Lower leg skin (tissue), 4 donors: ENCODE data around the gene PTPN13. TPM values are rescaled to one million over a fixed set of nuclear protein-coding genes. Genes with fewer than 3 reads are reported as not detected.

ENCODE experiments used
- DNase-seq, 2 donors: peaks; one replicate each; pipeline ENCODE4 v3.0.0-alpha.2; 2019; ENCODE audit warnings: low spot score in 2 of 2
- H3K4me3 ChIP-seq: fragments of 200-600 bp; sonication (generic); 2 replicates; pipeline ENCODE4 v1.5.1; 2017; ENCODE audit warnings: mild to moderate bottlenecking, low read depth; ENCODE audit not compliant: poor library complexity, severe bottlenecking
- CTCF ChIP-seq, 3 donors: fragments of 450-650 bp; IDR thresholded peaks; one replicate each; pipeline ENCODE4 v1.5.1; 2016; ENCODE audit warnings: antibody characterized with exemption in 3 of 3, mild to moderate bottlenecking in 3 of 3, moderate library complexity in 2 of 3
- POLR2A ChIP-seq, 2 donors: fragments of 450-650 bp; IDR thresholded peaks; one replicate each; pipeline ENCODE4 v1.6.1; 2016 to 2017; ENCODE audit warnings: antibody characterized with exemption in 2 of 2, mild to moderate bottlenecking in 1 of 2, moderate library complexity in 1 of 2
- WGBS, 2 donors: methylation state at CpG; one replicate each; pipeline ENCODE4 v1.1.5; 2018; 5-methylcytosine and 5-hydroxymethylcytosine counted together
- intact Hi-C: fragments of 100-400 bp; cut with DNase I; formaldehyde crosslinking; loops from one replicate; pipeline ENCODE4 v1.15.0; 2023; ENCODE audit warnings: low total_unique reads
- total RNA-seq, 4 donors: library from RNA; depleted of rRNA; stranded (reverse); fragments of >200 nt; gene quantifications; one replicate each; pipeline ENCODE4 v1.1.0, GENCODE V29; 2016

Gene PTPN13
- total RNA-seq, 4 donors from 2014 or later, result 98.7 to 135 (median 113) TPM

- 83 to 86% methylated on average over 2 of the region's 2 CpGs for WGBS, 2 donors
- no peak for DNase-seq
- intact Hi-C loops, result no loop called here
- H3K4me3 ChIP-seq, result no peak overlapping the region
- TF ChIP-seq CTCF (IDR thresholded peaks at IDR 0.05) (no peak), POLR2A (IDR thresholded peaks at IDR 0.05) (no peak)
Measured at GRCh38 chr4:86818211-86818610, 224.1 kb downstream of the PTPN13 start.

- intact Hi-C loops, result no loop called here
- WGBS, 2 donors, result 89% methylated on average over 3 of the region's 3 CpGs
- DNase-seq, result no peak
- H3K4me3 ChIP-seq, result no peak overlapping the region
- no peak for TF ChIP-seq CTCF (IDR thresholded peaks at IDR 0.05)
- TF ChIP-seq POLR2A (IDR thresholded peaks at IDR 0.05), result no peak
Measured at GRCh38 chr4:86818841-86819240, 224.7 kb downstream of the PTPN13 start.

- DNase-seq, result no peak
- TF ChIP-seq CTCF (IDR thresholded peaks at IDR 0.05), result no peak
- TF ChIP-seq POLR2A (IDR thresholded peaks at IDR 0.05), result no peak
- intact Hi-C loops, result no loop called here
- WGBS, 2 donors, result 92 to 93% methylated on average over 7 of the region's 7 CpGs
- no peak overlapping the region for H3K4me3 ChIP-seq
Measured at GRCh38 chr4:86819561-86819960, 225.4 kb downstream of the PTPN13 start.

GRCh38 chr4:86821151-86821550 lies 227.0 kb downstream of the PTPN13 start:
- no peak overlapping the region for H3K4me3 ChIP-seq
- 26 to 46% methylated on average over 1 of the region's 1 CpG for WGBS, 2 donors
- no peak for DNase-seq
- TF ChIP-seq POLR2A (IDR thresholded peaks at IDR 0.05), result no peak
- TF ChIP-seq CTCF (IDR thresholded peaks at IDR 0.05), result no peak
- intact Hi-C loops, result no loop called here

DNA sequence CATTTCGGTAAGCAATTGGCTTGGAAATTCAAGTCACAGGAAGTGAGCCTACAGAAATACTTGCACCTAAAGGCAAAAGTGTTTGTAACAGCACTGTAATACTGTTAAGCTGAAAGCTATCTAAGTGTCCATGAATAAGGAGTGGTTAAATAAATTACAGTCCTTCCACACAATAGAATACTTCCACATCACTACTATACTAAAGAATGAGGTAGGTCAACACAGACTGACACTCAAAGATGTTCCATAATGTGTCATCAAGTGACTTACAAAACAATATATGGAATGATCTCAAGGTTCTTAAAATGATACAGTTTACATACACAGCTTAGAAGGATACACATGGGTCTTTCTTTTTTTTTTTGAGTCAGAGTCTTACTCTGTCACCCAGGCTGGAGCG lies 228.0 kb downstream of the PTPN13 start:
- no peak overlapping the region for H3K4me3 ChIP-seq
- DNase-seq, result no peak
- TF ChIP-seq CTCF (IDR thresholded peaks at IDR 0.05), result no peak
- TF ChIP-seq POLR2A (IDR thresholded peaks at IDR 0.05), result no peak
- WGBS, 2 donors, result 87 to 96% methylated on average over 2 of the region's 2 CpGs
- intact Hi-C loops, result no loop called here

DNA sequence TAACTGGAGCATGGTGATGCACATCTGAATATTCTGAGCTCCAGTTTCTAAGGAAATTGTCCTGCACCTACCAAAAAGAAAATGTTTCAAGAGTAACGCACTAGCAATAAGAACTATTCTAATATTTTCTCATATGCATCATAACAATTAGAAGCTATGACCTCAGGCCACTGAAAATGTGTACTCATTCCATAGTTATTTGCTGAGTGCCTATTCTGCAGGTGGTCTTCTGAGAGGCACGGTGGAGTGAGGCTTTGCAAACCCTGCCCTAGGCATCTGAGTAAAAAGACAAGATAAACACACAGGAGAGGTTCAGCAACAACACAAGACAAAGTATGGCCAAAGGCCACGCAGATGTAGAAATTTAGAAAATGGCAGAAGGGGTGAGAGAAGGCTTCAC lies 231.4 kb downstream of the PTPN13 start:
- no peak for DNase-seq
- no peak for TF ChIP-seq CTCF (IDR thresholded peaks at IDR 0.05)
- TF ChIP-seq POLR2A (IDR thresholded peaks at IDR 0.05), result no peak
- H3K4me3 ChIP-seq, result no peak overlapping the region
- 70 to 74% methylated on average over 3 of the region's 3 CpGs for WGBS, 2 donors
- intact Hi-C loops, result no loop called here
